Hypothalamus (tissue), 51 donors: Measurements from ENCODE around the gene CHMP1B.

ENCODE experiments used
- DNase-seq, 51 donors: peaks; one replicate each; lab custom pipeline; 2025; lab: John Stamatoyannopoulos, UW

Gene CHMP1B

GRCh38 chr18:11865071-11865470, 13.9 kb downstream of the CHMP1B start:
- DNase-seq = no peak

- DNase-seq = no peak
Observed at GRCh38 chr18:11866329-11866728, 15.1 kb downstream of the CHMP1B start.

- DNase-seq = no peak
Observed at GRCh38 chr18:11866764-11867163, 15.6 kb downstream of the CHMP1B start.

GRCh38 chr18:11868230-11868629, 17.0 kb downstream of the CHMP1B start:
- DNase-seq = no peak

GRCh38 chr18:11871501-11871900, 20.3 kb downstream of the CHMP1B start:
- DNase-seq = no peak

- peak in 1 of 51 donors; percentile 1 for DNase-seq
Observed at GRCh38 chr18:11872479-11873136, 21.4 kb downstream of the CHMP1B start.

- DNase-seq = no peak
Observed at GRCh38 chr18:11873670-11874340, 22.6 kb downstream of the CHMP1B start.

- no peak for DNase-seq
Observed at GRCh38 chr18:11874676-11875075, 23.5 kb downstream of the CHMP1B start.

- DNase-seq = no peak
Observed at GRCh38 chr18:11877497-11878135, 26.4 kb downstream of the CHMP1B start.

- DNase-seq = no peak
Observed at GRCh38 chr18:11880586-11881304, 29.5 kb downstream of the CHMP1B start.

GRCh38 chr18:11882636-11883035, 31.4 kb downstream of the CHMP1B start:
- no peak for DNase-seq

- DNase-seq = no peak
Observed at GRCh38 chr18:11883153-11883552, 31.9 kb downstream of the CHMP1B start.

GRCh38 chr18:11884396-11885030, 33.3 kb downstream of the CHMP1B start:
- DNase-seq = no peak

- DNase-seq = peak in 24 of 51 donors; percentile 4 to 59 (median 18)
Observed at GRCh38 chr18:11885278-11885947, 34.2 kb downstream of the CHMP1B start.

- DNase-seq = no peak
Observed at GRCh38 chr18:11886577-11887110, 35.4 kb downstream of the CHMP1B start.

- DNase-seq = no peak
Observed at GRCh38 chr18:11887328-11888128, 36.3 kb downstream of the CHMP1B start.

- DNase-seq = no peak
Observed at GRCh38 chr18:11888726-11889125, 37.5 kb downstream of the CHMP1B start.

- DNase-seq = no peak
Observed at GRCh38 chr18:11889284-11889683, 38.1 kb downstream of the CHMP1B start.

- no peak for DNase-seq
Observed at GRCh38 chr18:11891737-11892136, 40.5 kb downstream of the CHMP1B start.
